Neuronal stem cell (in vitro differentiated cells): Measurements from ENCODE around the gene SOX5.

ENCODE experiments used
- DNase-seq: peaks from one replicate; pipeline ENCODE4 v3.0.0-alpha.2; 2013; ENCODE audit warnings: low spot score
- H2AFZ ChIP-seq: one replicate; pipeline ENCODE4 v1.6.1; 2013; ENCODE audit warnings: mild to moderate bottlenecking, low read length, inconsistent platforms
- H2AK5ac ChIP-seq: 2 replicates; pipeline ENCODE4 v1.6.1; 2013; ENCODE audit warnings: low read depth, mild to moderate bottlenecking, inconsistent platforms, low read length, moderate library complexity, mixed read lengths
- H2BK120ac ChIP-seq: 2 replicates; pipeline ENCODE4 v1.6.1; 2013; ENCODE audit warnings: low read depth, mild to moderate bottlenecking, inconsistent platforms, low read length, moderate library complexity, mixed read lengths
- H2BK12ac ChIP-seq: one replicate; pipeline ENCODE4 v1.6.1; 2013; ENCODE audit warnings: low read length, inconsistent platforms
- H2BK15ac ChIP-seq: 2 replicates; pipeline ENCODE4 v1.6.1; 2013; ENCODE audit warnings: mild to moderate bottlenecking, low read length, inconsistent platforms, mixed read lengths
- H2BK5ac ChIP-seq: one replicate; pipeline ENCODE4 v1.6.1; 2013; ENCODE audit warnings: inconsistent platforms, mild to moderate bottlenecking, low read length, moderate library complexity
- H3K14ac ChIP-seq: one replicate; pipeline ENCODE4 v1.6.1; 2013; ENCODE audit warnings: low read length, inconsistent platforms
- H3K18ac ChIP-seq: 2 replicates; pipeline ENCODE4 v1.6.1; 2013; ENCODE audit warnings: low read length, inconsistent platforms
- H3K23ac ChIP-seq: 2 replicates; pipeline ENCODE4 v1.6.1; 2013; ENCODE audit warnings: low read depth, mild to moderate bottlenecking, mixed read lengths, low read length, inconsistent platforms; ENCODE audit not compliant: poor library complexity
- H3K27ac ChIP-seq: replicated peaks from 3 replicates; pipeline ENCODE4 v1.5.1; 2013; ENCODE audit warnings: low read length, inconsistent platforms
- H3K27me3 ChIP-seq, 3 experiments: 2 replicates each; pipeline ENCODE4 v1.6.1; 2013; ENCODE audit warnings: low read length in 3 of 3, mild to moderate bottlenecking in 2 of 3, inconsistent platforms in 1 of 3, low read depth in 1 of 3, mixed read lengths in 1 of 3, moderate library complexity in 1 of 3; ENCODE audit not compliant: control insufficient read depth in 3 of 3, insufficient read depth in 3 of 3
- H3K36me3 ChIP-seq, 2 donors: replicated peaks in 1 of 2; 2 replicates each; pipeline ENCODE4 v1.6.1; 2013; ENCODE audit warnings: low read length in 2 of 2; ENCODE audit not compliant: control insufficient read depth in 2 of 2, insufficient read depth in 2 of 2
- H3K4ac ChIP-seq: 2 replicates; pipeline ENCODE4 v1.6.1; 2013; ENCODE audit warnings: inconsistent platforms, mild to moderate bottlenecking, low read length, moderate library complexity
- H3K4me1 ChIP-seq, 2 donors: 1 replicate in 1 of 2; 2 replicates in 1 of 2; pipeline ENCODE4 v1.6.1; 2013; ENCODE audit warnings: low read length in 2 of 2, low read depth in 1 of 2; ENCODE audit not compliant: control insufficient read depth in 2 of 2, insufficient read depth in 1 of 2
- H3K4me2 ChIP-seq: one replicate; pipeline ENCODE4 v1.6.1; 2013; ENCODE audit warnings: mild to moderate bottlenecking, low read length, inconsistent platforms; ENCODE audit not compliant: insufficient read depth, poor library complexity, severe bottlenecking
- H3K4me3 ChIP-seq, 2 donors: 2 replicates each; pipeline ENCODE4 v1.5.1; 2013; ENCODE audit warnings: low read length in 2 of 2, mild to moderate bottlenecking in 2 of 2, inconsistent platforms in 1 of 2, moderate library complexity in 1 of 2
- H3K79me1 ChIP-seq: one replicate; pipeline ENCODE4 v1.6.1; 2013; ENCODE audit warnings: low read depth, mild to moderate bottlenecking, inconsistent platforms, low read length, moderate library complexity
- H3K9ac ChIP-seq: one replicate; pipeline ENCODE4 v1.6.1; 2013; ENCODE audit warnings: mild to moderate bottlenecking, low read depth, low read length, inconsistent platforms; ENCODE audit not compliant: poor library complexity
- H3K9me3 ChIP-seq, 2 donors: replicated peaks in 1 of 2; 2 replicates each; pipeline versions ENCODE3 to v1.6.1; 2013; ENCODE audit warnings: low read length in 2 of 2, mild to moderate bottlenecking in 2 of 2, inconsistent platforms in 1 of 2, low read depth in 1 of 2, mixed read lengths in 1 of 2, moderate library complexity in 1 of 2; ENCODE audit not compliant: control insufficient read depth in 2 of 2, insufficient read depth in 1 of 2
- H4K8ac ChIP-seq: one replicate; pipeline ENCODE4 v1.6.1; 2013; ENCODE audit warnings: low read depth, mild to moderate bottlenecking, inconsistent platforms, low read length, moderate library complexity
- H4K91ac ChIP-seq: one replicate; pipeline ENCODE4 v1.6.1; 2013; ENCODE audit warnings: low read length, low read depth, mild to moderate bottlenecking, inconsistent platforms; ENCODE audit not compliant: poor library complexity
- whole genome bisulfite sequencing, 2 donors: extraction: QIAGEN DNeasy Blood & Tissue Kit; methylation state at CpG; one replicate each; pipeline ENCODE4 v1.1.7; 2013; ENCODE audit warnings: missing lambda C conversion rate in 2 of 2, mixed read lengths in 1 of 2; ENCODE audit not compliant: insufficient read length in 2 of 2, insufficient replicate concordance in 1 of 2; ENCODE audit errors: extremely low coverage in 2 of 2; 5-methylcytosine and 5-hydroxymethylcytosine counted together

SOX5 gene

DNA sequence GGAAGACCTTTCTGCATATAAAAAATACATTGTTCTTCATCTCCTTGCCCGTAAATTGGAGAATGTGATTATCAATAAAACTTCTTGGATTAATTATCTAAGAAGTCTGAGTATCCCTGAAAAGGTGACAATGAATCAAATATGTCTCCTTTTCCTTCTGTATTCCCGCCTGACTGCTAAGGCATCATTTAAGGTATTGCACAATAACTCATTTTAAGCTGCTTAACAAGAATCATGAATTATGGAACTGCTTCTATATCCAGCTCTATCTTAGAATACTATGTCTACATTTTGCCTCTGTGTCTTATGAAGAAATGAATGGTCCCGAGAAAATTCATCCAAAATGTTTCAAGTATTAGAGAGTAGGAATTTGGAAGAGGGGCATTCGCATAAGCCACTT, 294.4 kb downstream of the SOX5 start:
- WGBS, 2 donors = no CpG with 5 or more reads among the region's 4 CpGs
- no peaks in the 10 kb centered on the region for H3K79me1 ChIP-seq
- no peak overlapping the region for H2BK15ac ChIP-seq

DNA sequence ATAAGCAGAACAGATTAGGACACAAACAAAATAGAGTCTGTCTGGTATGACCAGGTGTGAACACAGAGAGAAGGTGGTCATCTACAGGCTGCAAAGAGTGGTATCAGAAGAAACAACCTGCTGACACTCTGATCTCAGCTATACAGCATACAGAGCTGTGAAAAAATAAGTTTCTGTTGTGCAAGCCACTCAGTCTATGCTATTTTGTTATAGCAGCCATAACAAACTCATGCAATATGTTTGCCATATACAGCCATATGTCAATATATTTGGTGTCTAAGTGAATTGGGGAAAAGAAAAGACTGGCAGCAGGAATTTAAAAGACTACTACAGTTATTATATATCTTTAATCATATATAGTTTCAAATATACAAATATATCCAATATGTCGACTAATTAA, 300.9 kb downstream of the SOX5 start:
- Histone ChIP-seq H3K4ac (no peak overlapping the region), H3K27me3 (no peaks in the 10 kb centered on the region), H3K4me1 (no peaks in the 10 kb centered on the region), H2BK120ac (no peak overlapping the region), H3K79me1 (no peaks in the 10 kb centered on the region), H3K36me3 (peaks cover 0 to 2% of the 10 kb centered on the region in 2 donors), H3K4me3 (no peak overlapping the region), H2AK5ac (no peak overlapping the region), H2BK5ac (no peak overlapping the region), H3K23ac (no peak overlapping the region), H3K4me2 (no peak overlapping the region), H3K9me3 (peaks cover 0 to 19% of the 10 kb centered on the region in 2 donors), H4K91ac (no peak overlapping the region), H2BK15ac (no peak overlapping the region), H3K27ac (no peak overlapping the region), H4K8ac (no peak overlapping the region), H2AFZ (no peak overlapping the region), H3K14ac (no peak overlapping the region), H3K9ac (no peak overlapping the region), H3K18ac (no peak overlapping the region), H2BK12ac (no peak overlapping the region)
- no CpG with 5 or more reads among the region's 1 CpG for WGBS, 2 donors
- no peak for DNase-seq

More for the DNA sequence above, 294.4 kb downstream of the SOX5 start:
- no peak overlapping the region for H3K4me3 ChIP-seq
- H3K4ac ChIP-seq = no peak overlapping the region
- H4K8ac ChIP-seq = no peak overlapping the region
- H2BK5ac ChIP-seq = no peak overlapping the region
- no peaks in the 10 kb centered on the region for H3K27me3 ChIP-seq
- H3K9ac ChIP-seq = no peak overlapping the region
- H4K91ac ChIP-seq = no peak overlapping the region
- no peaks in the 10 kb centered on the region for H3K4me1 ChIP-seq
- H2AK5ac ChIP-seq = no peak overlapping the region
- no peak overlapping the region for H3K18ac ChIP-seq
- no peak overlapping the region for H3K14ac ChIP-seq
- no peak overlapping the region for H2AFZ ChIP-seq
- H3K4me2 ChIP-seq = no peak overlapping the region
- peaks cover 0 to 3% of the 10 kb centered on the region in 2 donors for H3K9me3 ChIP-seq
- no peak for DNase-seq
- no peak overlapping the region for H2BK12ac ChIP-seq
- H3K36me3 ChIP-seq = peaks cover 0 to 2% of the 10 kb centered on the region in 2 donors
- H3K23ac ChIP-seq = no peak overlapping the region
- H3K27ac ChIP-seq = no peak overlapping the region
- no peak overlapping the region for H2BK120ac ChIP-seq

DNA sequence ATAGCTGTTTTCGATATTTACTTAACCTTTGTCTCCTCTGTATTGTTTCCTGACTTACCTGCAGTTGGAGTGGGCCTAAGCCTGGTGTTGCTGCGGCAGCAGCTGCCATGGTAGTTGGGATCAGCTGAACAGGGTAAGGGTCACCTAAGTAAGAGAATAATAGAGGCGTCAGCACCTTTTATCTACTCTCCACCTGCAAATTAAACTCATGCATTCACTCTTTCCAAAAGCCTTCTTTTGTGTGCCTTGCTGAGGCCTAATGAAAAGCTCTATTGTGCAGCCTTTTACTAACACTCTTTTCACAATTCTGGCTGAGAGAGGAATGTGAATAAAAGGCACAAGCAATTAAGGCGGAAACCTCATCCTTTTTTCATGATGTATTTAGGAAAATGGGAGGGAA, 308.7 kb downstream of the SOX5 start:
- H3K9ac ChIP-seq = no peak overlapping the region
- H3K36me3 ChIP-seq = peaks cover 0 to 8% of the 10 kb centered on the region in 2 donors
- no peak overlapping the region for H4K8ac ChIP-seq
- H3K4me3 ChIP-seq = no peak overlapping the region
- H3K4me2 ChIP-seq = no peak overlapping the region
- H3K18ac ChIP-seq = no peak overlapping the region
- H3K14ac ChIP-seq = no peak overlapping the region
- no peak overlapping the region for H3K23ac ChIP-seq
- H3K27ac ChIP-seq = peak overlapping the region; percentile 88
- H2BK120ac ChIP-seq = no peak overlapping the region
- no peak overlapping the region for H2AK5ac ChIP-seq
- DNase-seq = peak; percentile 78
- no peaks in the 10 kb centered on the region for H3K79me1 ChIP-seq
- H3K9me3 ChIP-seq = peaks cover 0 to 5% of the 10 kb centered on the region in 2 donors
- H2BK15ac ChIP-seq = no peak overlapping the region
- H2BK12ac ChIP-seq = no peak overlapping the region
- no peak overlapping the region for H2AFZ ChIP-seq
- H2BK5ac ChIP-seq = no peak overlapping the region
- H4K91ac ChIP-seq = no peak overlapping the region
- no CpG with 5 or more reads among the region's 4 CpGs for WGBS, 2 donors
- peaks cover 10 to 32% of the 10 kb centered on the region in 2 donors for H3K4me1 ChIP-seq
- H3K27me3 ChIP-seq = no peaks in the 10 kb centered on the region
- no peak overlapping the region for H3K4ac ChIP-seq

DNA sequence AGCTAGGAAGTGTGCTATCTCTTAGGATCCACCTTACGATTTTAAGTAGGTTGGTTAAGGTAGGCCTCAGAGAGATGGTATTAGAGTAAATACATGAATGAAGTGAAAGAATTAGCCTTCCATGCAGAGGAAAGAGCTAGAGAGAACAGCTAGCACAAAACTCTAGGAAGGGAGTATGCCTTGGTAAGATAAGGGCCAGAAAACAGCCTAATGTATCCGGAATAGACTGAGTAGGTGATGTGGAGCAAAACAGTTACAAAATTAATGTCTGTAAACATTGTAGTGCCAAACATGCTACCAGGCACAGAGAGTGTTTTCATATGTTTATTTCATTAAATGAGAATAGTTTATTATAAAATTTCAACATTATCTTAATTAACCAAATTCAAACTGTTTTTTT, 315.1 kb downstream of the SOX5 start:
- H2AFZ ChIP-seq = no peak overlapping the region
- no peak overlapping the region for H3K18ac ChIP-seq
- no peak overlapping the region for H3K14ac ChIP-seq
- no peak overlapping the region for H2BK12ac ChIP-seq
- H4K91ac ChIP-seq = no peak overlapping the region
- no peak overlapping the region for H3K23ac ChIP-seq
- no peak overlapping the region for H2BK15ac ChIP-seq
- no peaks in the 10 kb centered on the region for H3K79me1 ChIP-seq
- H3K4me3 ChIP-seq = no peak overlapping the region
- no CpG with 5 or more reads among the region's 2 CpGs for WGBS, 2 donors
- no peak overlapping the region for H4K8ac ChIP-seq
- H2AK5ac ChIP-seq = no peak overlapping the region
- no peak overlapping the region for H3K4ac ChIP-seq
- peaks cover 0 to 8% of the 10 kb centered on the region in 2 donors for H3K36me3 ChIP-seq
- no peaks in the 10 kb centered on the region for H3K27me3 ChIP-seq
- no peak overlapping the region for H3K4me2 ChIP-seq
- no peak overlapping the region for H2BK5ac ChIP-seq
- peaks cover 0 to 2% of the 10 kb centered on the region in 2 donors for H3K9me3 ChIP-seq
- no peak for DNase-seq
- no peak overlapping the region for H3K9ac ChIP-seq
- no peak overlapping the region for H3K27ac ChIP-seq
- H2BK120ac ChIP-seq = no peak overlapping the region
- peaks cover 9 to 14% of the 10 kb centered on the region in 2 donors for H3K4me1 ChIP-seq
